HG02642 (cell line): Measurements from ENCODE around the gene DMXL1.
"Not testable (repeated sequence)": the region's sequence is repeated elsewhere in the genome, so short reads cannot be mapped to it uniquely, and the experiment has no call there.

Source experiments
- ATAC-seq: cut with Tn5 transposase; IDR thresholded peaks from one replicate; pipeline ENCODE4 v1.9.1; 2021; ENCODE audit warnings: mild to moderate bottlenecking; ENCODE audit not compliant: unreplicated experiment, poor library complexity

The DMXL1 gene

DNA sequence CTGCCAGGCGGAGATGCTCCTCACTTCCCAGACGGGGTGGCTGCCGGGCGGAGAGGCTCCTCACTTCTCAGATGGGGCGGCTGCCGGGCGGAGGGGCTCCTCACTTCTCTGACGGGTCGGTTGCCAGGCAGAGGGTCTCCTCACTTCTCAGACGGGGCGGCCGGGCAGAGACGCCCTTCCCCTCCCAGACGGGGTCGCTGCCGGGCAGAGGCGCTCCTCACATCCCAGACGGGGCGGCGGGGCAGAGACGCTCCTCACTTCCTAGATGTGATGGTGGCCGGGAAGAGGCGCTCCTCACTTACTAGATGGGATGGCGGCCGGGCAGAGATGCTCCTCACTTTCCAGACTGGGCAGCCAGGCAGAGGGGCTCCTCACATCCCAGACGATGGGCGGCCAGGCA lies 51.6 kb downstream of the DMXL1 start:
- not testable (repeated sequence) for ATAC-seq

DNA sequence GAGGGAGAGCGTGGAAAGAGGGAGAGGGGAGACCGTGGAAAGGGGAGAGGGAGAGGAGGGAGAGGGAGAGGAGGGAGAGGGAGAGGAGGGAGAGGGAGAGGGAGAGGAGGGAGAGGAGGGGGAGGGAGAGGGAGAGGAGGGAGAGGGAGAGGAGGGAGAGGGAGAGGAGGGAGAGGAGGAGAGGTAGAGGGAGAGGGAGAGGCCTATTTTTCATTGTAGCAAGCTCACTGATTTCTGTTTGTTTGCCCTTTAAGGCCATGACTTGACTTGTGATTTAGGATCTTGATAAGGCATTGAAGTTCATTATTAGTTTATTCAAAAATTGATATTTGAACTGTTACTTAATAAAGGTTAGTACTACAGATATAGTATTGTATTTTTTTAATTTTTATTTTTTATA lies 52.4 kb downstream of the DMXL1 start:
- no peak for ATAC-seq

DNA sequence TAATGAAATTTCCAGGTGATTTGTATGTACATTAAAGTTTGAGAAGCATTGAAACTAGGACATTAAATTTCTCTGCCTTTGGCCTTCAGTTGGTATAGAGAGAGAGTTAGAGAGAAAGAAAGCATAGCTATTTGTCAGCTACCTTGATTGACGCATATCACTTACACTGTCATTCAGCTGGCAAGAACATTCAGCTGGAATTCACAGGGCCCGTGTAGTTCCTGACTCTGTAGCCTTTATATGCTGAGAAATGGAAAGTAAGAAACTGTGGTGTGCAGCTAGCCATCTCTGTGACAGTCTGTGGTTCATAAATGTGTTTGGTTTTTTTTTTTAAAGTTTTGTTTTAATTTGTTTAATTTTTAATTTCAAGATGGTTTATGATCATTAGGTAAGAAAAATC lies 58.9 kb downstream of the DMXL1 start:
- ATAC-seq: no peak

DNA sequence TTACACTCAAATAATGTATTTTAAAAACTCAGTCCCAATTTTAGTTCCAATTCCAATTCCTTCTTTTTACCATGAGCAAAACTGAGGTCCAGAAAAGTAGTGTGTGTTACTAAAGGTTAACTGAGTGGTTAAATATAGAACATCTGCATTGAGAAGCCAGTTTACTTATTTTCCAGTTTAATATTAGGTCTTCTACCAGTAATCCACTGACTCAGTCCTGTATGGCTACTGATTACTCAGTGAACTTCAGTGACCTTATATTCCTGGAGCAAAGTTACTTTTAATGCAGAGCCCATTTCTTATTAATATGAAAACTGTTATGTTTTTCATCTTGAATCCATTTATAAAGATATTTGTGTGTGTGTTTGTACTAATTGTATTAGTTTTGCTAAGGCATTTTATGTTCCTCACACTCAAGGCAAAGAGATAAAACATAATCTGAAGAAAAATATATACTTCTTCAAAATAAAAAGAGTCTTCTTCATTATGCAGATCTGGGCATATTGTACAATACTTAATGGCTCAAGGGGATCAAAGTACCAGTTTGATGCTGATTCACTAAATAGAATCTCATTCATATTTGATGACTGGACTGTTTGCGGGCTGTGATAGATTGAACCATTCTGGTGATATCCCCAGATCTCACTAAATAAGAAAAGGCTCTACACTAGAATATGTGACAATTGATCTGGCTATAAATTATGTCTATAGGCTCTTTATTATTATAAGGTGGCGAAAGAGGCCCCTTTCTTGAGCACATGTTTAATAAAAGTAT lies 60.8 kb downstream of the DMXL1 start:
- no peak for ATAC-seq

DNA sequence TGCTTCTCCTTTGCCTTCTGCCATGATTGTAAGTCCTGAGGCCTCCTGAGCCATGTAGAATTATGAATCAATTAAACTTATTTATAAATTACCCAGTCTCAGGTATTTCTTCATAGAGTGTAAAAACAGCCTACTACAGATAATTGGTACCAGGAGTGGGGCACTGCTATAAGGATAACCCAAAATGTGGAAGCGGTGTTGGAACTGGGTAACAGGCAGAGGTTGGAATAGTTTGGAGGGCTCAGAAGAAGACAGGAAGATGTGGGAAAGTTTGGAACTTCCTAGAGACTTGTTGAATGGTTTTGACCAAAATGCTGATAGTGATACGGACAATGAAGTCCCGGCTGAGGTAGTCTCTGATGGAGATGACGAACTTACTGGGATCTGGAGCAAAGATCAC lies 64.9 kb downstream of the DMXL1 start:
- ATAC-seq: not testable (repeated sequence)

DNA sequence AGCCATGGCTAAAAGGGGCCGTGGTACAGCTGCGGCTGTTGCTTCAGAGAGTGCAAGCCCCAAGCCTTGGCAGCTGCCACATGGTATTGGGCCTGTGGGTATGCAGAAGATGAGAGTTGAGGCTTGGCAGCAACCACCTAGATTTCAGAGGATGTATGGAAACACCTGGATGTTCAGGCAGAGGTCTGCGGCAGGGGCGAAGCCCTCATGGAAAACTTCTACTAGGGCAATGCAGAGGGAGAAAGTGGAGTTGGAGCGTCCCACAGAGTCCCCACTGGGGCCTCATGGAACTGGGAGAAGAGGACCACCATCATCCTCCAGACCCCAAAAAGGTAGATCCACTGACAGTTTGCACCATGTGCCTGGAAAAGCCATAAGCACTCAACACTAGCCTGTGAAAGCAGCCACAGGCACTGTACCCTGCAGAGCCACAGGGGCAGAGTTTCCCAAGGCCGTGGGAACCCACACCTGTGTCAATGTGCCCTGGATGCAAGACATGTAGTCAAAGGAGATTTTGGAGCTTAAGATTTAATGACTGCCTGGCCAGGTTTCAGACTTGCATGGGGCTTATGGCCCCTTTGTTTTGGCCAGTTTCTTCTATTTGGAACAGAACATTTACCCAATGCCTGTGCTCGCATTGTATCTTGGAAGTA lies 65.9 kb downstream of the DMXL1 start:
- no peak for ATAC-seq

DNA sequence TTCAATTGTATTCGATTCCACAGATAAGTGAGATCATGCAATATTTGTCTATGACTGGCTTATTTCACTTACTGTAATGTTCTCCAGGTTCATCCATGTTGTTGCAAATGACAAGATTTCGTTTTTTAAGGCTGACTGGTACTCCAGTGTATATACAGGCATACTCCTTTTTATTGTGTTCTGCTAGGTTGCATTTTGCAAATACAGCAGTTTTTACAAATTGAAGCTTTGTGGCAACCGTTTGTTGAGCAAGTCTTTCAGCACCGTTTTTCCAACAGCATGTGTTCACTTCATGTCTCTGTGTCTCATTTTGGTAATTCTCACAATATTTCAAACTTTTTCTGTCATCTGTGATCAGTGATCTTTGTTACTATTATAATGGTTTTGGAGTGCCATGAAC lies 82.7 kb downstream of the DMXL1 start:
- ATAC-seq: no peak

DNA sequence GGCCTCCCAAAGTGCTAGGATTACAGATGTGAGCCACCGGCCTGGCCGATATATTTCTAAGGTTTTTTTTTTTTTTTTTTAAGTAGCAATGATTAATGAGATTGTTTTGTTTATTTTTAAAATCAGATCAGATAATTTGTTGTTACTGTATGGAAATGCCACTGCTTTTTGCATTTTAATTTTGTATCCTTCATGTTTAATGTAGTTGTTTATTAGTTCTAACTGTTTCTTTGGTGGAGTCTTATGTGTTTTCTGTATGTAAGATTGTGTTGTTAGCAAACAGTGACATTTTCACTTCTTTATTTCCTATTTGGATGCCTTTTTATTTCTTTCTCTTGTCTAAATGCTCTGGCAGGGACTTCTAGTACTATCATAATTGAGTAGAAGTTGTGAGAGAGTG lies 87.3 kb downstream of the DMXL1 start:
- ATAC-seq: no peak

DNA sequence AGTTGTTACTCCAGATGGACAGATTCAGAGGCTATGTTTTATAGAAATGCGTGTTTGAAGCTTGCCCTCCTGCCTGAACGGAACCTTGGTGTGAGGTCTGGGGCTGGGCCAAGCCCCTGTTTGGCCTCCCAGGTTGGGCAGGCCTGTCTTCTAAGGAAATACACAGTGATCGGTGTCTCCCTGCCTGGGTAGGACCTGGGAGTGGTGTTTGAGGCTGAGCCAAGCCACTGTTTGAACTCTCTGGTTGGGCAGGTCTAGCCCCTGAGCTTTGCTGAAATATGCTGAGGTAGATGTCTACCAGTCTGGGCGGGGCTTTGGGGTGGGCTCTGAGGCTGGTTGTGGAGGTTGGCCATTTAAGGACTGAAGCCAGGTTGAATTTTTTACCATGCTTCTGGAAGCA lies 90.5 kb downstream of the DMXL1 start:
- no peak for ATAC-seq

DNA sequence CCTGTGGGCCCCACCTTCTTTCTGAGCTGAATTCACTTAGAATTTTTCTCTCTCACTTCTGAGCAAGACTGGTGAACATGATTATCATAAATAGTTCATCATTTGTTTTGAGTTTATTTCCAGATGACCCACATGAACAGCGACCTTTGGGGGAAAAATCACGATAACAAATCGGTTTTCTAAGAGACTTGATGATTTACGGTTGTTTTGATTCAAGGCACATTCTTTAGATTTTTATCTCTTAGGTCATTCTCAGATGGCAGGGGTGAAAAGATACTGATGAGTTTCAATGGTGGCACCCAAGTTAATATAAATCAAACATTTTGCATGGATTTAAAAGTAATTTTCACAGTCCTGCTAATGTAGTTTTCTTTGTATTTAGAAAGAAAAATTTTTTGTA lies 95.1 kb downstream of the DMXL1 start:
- ATAC-seq: no peak

DNA sequence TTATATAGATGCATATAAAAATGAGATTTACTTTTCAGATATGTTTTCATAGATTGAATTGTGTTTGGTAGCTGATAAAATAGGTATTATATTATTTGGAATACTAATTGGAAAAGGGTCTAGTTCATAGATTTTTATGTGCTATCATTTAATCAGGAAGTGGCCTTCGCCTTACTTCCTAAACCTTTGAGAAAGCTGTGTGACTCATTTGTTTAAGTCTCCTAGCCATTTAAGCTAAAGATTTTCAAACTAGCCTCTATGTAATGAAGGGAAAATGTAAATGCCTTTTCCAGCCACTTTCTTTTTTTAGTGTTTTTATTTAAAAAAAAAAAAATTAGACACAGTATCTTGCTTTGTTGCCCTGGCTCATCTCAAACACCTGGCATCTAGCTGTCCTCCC lies 97.5 kb downstream of the DMXL1 start:
- no peak for ATAC-seq

DNA sequence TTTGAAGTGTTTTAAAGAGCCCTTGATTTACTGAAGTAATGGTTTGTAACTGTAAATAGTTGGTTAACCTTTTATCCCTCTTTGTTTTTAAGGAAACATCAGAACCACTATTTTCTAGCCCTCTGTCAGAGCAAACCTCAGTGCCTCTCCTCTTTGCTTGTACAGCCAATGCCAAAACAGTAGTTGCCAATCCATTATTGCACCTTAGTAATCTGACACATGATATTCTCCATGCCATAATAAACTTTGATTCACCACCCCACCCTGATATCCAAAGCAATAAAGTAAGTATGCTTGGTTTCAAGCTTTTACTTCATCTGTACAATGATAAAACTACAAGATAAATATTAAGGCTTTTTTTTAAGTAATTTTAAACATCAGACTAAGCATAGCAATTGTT lies 100.8 kb downstream of the DMXL1 start:
- no peak for ATAC-seq

DNA sequence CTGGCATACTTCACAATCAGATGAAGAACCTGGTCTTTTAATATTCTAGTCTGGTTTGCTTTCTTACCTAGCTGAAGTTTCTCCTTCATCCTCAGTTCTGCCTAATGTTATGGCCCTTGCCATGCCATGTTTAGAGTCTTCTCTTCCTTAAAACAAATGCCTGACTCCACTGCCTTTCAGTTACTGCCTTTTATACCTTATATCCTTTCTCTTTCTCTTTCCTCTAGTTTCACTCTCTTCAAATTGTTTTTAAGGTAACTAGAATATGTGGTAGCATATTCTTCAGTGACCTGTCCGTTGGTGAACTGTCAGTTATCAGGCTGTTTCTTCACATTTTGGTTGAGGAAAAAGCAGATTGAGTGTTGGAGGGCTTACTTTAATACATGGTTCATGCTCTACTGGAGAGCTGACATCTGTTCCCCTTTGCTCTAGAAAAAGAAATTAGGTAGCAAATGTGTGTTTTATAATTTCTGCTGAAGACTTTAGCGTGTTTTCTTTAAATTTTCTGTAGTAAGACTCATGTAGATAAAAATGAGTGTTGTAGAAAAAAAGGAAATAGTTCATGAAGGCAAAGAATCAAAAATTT lies 103.8 kb downstream of the DMXL1 start:
- ATAC-seq: no peak

DNA sequence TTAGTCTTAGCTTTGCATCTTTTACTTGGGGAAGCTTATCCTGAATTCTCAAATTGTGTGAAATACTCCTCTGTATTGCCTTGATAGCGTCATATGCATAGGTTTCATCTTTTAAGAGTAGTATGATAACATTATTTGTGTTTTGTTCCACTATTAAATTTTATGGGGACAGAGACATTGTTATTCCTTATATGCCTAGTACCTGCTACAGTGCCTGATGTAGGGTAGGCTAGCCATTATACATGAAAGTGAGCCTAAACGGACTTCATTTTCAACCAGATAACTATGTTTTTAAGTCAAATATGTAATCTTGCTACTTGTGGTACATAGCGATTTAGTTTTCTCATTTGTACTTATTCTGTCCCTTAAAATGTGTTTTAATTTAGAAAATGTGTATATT lies 105.9 kb downstream of the DMXL1 start:
- ATAC-seq: no peak

DNA sequence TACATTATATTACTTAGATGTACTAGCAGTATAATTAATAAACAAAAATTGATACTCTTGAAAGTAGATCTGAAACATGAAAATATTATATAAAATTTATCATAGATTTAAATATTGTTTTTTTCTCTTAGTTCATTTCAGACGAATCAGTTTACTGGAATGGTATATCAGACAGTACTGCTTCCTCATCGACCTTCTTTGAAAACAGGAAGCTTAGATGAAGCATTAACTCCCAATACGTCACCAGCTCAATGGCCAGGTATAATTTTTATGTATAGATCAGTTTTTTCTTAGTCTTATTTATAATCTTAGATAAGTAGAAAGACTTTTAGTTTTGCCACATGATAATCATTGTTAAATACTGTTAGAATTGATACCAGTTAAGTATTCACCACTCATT lies 106.3 kb downstream of the DMXL1 start:
- ATAC-seq: no peak

DNA sequence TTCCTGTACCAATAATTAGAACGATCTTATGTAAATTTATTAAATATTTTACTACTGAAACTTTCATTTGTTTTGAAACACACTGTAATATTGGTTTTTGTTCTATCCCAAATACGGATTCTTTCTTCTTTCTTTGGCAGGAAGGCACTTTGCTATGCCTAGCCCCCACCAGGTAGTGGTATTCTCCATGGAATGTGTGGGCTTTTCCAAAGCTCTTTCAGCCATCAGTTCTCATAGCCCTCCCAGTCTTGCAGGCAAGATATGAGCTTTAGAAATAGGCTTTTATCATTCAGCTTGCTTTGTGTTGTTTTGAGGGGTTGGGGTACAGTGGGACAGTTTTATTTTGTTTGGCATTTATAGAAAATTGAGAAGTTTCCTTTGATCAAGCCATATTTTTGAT lies 107.5 kb downstream of the DMXL1 start:
- no peak for ATAC-seq

DNA sequence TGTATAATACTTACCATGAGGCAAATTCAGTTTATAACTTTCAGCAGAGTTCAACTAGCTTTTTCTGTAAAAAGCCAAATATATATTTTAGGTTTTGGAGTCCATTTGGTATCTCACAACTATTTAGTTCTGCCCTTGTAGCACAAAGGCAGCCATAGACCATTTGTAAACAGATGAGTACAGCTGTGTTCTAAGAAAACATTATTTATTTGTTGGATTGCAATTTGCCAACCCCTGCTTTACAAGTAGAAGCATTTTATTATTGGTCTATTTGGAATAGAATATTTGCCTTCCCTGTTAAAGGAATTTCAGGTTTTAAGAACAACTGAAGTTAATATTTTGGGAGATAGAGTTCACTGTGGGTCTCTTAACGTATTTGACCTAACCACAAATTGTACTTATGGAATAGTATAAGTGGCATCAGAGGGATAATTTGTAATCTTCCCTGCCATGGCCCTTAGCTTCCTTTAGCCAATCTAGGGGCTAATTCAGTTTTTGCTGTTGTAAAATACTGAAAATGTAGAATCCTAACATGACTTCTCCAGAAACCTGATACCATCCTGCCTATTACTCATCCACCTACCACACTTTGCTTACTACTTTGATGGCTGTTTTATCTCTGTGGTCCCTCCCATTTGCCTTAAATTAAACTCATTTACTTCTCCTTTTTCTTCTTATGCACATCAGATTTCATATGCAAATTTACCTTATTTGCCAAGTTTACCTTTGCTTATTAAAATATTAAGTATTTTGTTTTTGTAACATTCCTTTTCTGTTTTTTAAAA lies 109.2 kb downstream of the DMXL1 start:
- no peak for ATAC-seq

DNA sequence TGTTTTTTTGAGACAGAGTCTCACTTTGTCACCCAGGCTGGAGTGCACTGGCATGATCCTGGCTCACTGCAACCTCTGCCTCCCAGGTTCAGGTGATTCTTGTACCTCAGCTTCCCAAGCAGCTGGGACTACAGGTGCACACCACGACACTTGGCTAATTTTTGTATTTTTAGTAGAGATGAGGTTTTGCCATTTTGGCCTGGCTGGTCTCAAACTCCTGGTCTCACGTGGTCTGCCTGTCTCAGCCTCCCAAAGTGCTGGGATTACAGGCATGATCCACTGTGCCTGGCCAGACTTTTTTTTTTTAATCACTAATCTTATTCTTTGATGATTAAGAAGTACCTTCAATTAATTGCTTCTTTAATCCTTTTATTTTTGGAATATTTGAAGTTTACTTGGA lies 114.6 kb downstream of the DMXL1 start:
- not testable (repeated sequence) for ATAC-seq

DNA sequence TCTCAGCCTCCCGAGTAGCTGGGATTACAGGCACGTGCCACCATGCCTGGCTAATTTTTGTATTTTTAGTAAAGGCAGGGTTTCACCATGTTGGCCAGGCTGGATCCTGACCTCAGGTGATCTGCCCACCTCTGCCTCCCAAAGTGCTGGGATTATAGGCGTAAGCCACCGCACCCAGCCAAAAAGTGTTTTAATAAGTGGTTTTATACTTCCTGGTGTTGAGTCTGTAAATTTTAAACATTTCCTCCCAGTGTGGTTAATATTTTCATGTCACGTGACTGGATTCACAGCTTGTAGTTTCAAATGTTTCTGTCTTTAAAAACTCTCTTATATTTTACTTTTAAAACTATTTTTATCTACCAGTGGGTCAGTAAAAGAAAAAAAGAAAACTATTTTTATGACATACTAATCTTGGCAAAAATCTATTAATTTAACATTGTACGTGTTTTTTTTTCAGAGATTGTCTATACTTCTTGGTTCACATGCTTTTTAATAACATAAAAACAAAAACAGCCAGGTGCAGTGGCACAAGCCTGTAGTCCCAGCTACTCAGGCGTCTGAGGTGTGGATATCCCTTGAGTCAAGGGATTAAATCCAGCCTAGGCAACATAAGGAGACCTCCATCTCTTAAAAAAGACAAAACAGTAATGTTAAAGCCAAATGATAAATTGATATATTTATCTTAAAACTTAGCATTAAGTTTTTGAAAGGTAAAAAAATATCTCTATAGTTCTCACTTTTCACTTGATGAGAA lies 117.1 kb downstream of the DMXL1 start:
- ATAC-seq: no peak

DNA sequence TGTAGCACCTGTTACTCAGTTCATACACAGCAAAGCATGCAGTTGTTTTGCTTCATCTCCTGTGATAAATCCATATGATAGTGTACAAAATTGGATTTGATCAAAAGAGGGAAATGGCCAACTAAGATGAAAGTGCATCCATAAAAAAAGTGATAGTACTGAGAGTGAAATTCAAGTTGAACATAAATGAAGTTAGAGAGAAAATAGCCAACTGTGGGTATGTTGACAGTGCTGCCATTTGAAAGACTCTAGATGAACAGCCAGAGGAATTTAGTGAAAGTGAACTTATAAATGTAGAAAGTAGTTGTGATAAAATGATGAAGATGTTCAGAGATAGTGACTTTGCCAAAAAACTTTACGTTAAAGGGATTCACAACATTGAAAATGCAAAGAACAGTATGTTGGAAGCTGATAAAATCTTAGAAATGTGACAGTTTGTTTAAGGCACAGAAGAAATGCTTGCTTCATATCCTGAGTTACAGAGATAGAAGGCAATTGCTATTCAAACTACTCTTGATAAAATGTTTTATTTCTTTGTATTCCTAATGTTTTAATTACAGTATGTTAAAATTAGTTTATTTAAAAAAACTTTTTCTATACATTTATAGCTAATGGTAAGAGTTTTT lies 119.7 kb downstream of the DMXL1 start:
- ATAC-seq: no peak
